ENCODE data around the gene PITPNC1.
"Not testable (repeated sequence)": the region's sequence is repeated elsewhere in the genome, so short reads cannot be mapped to it uniquely, and the experiment has no call there.

DNA sequence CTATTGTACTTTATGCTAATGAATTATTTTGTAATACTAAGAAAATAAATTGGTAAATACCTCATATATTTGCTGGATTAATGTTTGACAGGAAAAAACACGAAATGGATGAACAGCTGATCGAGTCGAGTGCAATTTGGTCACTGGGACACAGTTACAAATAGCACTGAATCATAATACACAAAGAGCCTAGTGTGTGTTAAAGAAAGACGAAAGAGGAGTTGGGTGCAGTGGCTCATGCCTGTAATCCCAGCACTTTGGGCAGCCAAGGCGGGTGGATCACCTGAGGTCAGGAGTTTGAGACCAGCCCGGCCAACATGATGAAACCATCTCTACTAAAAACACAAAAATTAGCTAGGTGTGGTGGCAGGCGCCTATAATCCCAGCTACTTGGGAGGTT is 38.7 kb upstream of the PITPNC1 start:
- TF ChIP-seq CTCF (IDR thresholded peaks at IDR 0.05); POLR2AphosphoS5 (IDR thresholded peaks at IDR 0.05; ENCODE audit: insufficient read depth in 1 of 2, low read depth in 1 of 2); POLR2A (IDR thresholded peaks at IDR 0.05): not testable (repeated sequence)
